ENCODE measurements around the gene C2CD5.

DNA sequence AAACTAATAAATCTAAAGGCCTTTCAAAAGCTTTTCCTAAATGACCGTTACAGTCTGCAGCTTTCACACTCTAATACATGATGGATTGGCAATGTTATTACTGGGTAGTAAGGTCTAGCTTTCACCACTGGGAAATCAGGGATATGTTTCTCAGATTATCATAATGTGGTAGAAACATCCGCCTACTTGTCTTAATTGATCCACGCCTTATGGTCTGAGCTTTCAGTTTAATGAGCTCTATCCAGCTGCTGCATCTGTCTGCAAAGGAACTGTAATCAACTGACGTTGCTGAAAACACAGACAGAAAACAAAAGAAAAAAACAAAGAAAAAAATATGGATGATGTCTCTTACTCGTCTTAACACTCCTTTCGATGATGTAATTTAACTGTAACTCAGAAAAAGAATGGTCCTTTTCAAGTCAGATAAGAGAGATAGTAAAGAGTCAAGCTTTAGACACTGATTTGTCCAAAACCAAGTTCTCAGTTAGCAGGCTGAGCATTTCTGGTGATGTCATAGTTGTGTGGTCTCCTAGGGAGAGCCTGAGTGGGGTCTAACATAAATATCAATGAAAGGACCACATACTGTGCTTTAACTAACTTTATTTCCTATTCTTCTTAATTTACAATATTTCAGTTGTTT, 85.9 kb downstream of the C2CD5 start:
- TF ChIP-seq POLR2AphosphoS5 (IDR thresholded peaks at IDR 0.05; ENCODE audit: low read depth, low read length) = no peak
- TF ChIP-seq SIN3A (IDR thresholded peaks at IDR 0.05; ENCODE audit: borderline replicate concordance, insufficient read depth, low read depth, low read length) = no peak
- TF ChIP-seq, protein P1, sequence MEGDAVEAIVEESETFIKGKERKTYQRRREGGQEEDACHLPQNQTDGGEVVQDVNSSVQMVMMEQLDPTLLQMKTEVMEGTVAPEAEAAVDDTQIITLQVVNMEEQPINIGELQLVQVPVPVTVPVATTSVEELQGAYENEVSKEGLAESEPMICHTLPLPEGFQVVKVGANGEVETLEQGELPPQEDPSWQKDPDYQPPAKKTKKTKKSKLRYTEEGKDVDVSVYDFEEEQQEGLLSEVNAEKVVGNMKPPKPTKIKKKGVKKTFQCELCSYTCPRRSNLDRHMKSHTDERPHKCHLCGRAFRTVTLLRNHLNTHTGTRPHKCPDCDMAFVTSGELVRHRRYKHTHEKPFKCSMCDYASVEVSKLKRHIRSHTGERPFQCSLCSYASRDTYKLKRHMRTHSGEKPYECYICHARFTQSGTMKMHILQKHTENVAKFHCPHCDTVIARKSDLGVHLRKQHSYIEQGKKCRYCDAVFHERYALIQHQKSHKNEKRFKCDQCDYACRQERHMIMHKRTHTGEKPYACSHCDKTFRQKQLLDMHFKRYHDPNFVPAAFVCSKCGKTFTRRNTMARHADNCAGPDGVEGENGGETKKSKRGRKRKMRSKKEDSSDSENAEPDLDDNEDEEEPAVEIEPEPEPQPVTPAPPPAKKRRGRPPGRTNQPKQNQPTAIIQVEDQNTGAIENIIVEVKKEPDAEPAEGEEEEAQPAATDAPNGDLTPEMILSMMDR (IDR thresholded peaks at IDR 0.05) = no peak
- TF ChIP-seq, protein P2, sequence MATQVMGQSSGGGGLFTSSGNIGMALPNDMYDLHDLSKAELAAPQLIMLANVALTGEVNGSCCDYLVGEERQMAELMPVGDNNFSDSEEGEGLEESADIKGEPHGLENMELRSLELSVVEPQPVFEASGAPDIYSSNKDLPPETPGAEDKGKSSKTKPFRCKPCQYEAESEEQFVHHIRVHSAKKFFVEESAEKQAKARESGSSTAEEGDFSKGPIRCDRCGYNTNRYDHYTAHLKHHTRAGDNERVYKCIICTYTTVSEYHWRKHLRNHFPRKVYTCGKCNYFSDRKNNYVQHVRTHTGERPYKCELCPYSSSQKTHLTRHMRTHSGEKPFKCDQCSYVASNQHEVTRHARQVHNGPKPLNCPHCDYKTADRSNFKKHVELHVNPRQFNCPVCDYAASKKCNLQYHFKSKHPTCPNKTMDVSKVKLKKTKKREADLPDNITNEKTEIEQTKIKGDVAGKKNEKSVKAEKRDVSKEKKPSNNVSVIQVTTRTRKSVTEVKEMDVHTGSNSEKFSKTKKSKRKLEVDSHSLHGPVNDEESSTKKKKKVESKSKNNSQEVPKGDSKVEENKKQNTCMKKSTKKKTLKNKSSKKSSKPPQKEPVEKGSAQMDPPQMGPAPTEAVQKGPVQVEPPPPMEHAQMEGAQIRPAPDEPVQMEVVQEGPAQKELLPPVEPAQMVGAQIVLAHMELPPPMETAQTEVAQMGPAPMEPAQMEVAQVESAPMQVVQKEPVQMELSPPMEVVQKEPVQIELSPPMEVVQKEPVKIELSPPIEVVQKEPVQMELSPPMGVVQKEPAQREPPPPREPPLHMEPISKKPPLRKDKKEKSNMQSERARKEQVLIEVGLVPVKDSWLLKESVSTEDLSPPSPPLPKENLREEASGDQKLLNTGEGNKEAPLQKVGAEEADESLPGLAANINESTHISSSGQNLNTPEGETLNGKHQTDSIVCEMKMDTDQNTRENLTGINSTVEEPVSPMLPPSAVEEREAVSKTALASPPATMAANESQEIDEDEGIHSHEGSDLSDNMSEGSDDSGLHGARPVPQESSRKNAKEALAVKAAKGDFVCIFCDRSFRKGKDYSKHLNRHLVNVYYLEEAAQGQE (IDR thresholded peaks at IDR 0.05; ENCODE audit: insufficient read depth in 1 of 2, low read depth in 2 of 2, low read length in 1 of 2) = no peak
- no peak for TF ChIP-seq TCF7L2 (IDR thresholded peaks at IDR 0.05; ENCODE audit: low read depth, low read length)
